22Rv1 (cell line): ENCODE measurements around the gene CHI3L2.
"Not testable (repeated sequence)": the region's sequence is repeated elsewhere in the genome, so short reads cannot be mapped to it uniquely, and the experiment has no call there.

Experiments used
- H3K27ac ChIP-seq: fragments of 450-650 bp; 2 replicates; pipeline ENCODE4 v1.5.1; 2017
- CTCF ChIP-seq: fragments of 450-650 bp; IDR thresholded peaks from 2 replicates; pipeline ENCODE4 v1.5.1; 2017; ENCODE audit warnings: mild to moderate bottlenecking
- ZFX ChIP-seq: fragments of 450-650 bp; IDR thresholded peaks from 2 replicates; pipeline ENCODE4 v1.6.1; 2017; ENCODE audit warnings: antibody characterized with exemption, borderline replicate concordance

Gene CHI3L2

DNA sequence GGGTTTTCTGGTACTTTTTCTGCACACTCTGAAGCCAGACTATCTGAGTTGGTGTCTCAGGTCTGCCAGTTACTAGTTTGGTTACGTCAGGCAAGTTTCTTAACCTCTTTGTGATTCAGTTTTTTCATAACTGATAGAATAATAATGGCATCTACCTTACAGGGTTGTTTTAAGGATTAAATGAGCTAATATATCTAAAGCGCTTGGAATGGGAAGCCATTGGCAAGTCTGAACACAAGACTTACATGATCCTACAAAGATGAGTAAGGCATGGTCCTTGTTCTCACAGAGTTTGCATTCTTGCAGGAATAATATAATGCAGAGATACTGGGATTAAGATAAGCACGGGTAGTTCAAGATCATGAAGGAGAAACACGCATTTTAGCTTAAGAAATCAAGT lies 17.9 kb upstream of the CHI3L2 start:
- no peak for TF ChIP-seq ZFX
- TF ChIP-seq CTCF = no peak
- no peak overlapping the region for H3K27ac ChIP-seq

DNA sequence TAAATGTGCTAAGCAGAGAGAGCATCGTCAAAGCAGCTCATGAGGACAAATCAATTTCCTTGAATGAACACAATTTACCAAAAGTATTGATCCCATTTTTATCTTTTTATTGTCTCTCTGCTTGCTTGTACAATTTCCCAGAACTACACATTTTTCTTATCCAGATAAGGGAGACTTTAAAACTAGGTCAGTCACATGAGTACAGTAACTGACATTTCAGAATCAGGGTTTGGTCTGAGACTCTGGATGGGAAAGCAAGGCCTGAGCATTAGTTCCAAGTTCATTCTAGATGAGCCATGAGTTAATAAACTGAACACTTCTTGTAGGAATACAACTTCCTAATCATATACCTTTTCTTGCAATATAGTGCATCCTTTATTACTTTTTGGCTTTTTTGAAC lies 15.6 kb upstream of the CHI3L2 start:
- TF ChIP-seq ZFX (no peak), CTCF (no peak)
- H3K27ac ChIP-seq = no peak overlapping the region

DNA sequence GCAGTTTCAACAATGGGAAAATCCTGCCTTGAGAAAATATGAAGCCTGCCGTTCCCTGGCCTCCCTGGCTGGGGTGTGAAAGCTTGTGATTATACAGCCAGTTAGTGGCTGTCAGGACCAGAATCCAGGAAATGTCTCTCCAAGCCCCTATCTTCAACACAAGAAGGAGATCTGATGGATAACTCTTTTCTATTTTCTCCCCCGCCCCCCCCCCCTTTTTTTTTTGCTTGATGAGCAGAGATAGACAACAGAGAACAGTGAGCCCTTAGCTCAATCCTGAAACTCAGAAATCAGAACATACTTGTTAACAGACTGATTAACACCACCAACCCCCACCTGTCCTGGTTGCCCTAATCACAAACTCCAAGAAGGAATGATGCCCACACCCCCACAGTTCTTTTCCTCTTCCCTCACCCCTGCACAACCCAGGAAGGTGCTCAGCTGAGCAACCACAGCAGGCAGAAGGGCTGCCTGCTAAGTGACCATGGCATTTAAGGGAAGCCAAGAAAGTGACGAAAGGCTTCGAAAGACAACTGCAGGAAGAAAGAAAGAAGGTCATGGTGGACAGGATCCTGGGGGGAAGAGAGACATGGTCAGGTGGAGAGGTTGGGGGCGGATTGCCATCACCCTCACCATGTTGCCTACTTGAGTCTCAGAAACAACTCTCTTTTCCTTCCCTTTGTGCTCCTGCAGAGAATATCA lies 14.7 kb upstream of the CHI3L2 start:
- no peak overlapping the region for H3K27ac ChIP-seq
- TF ChIP-seq ZFX (no peak), CTCF (no peak)

GRCh38 chr1:111213412-111213811 lies 14.1 kb upstream of the CHI3L2 start:
- H3K27ac ChIP-seq = no peak overlapping the region
- TF ChIP-seq CTCF (no peak), ZFX (no peak)

DNA sequence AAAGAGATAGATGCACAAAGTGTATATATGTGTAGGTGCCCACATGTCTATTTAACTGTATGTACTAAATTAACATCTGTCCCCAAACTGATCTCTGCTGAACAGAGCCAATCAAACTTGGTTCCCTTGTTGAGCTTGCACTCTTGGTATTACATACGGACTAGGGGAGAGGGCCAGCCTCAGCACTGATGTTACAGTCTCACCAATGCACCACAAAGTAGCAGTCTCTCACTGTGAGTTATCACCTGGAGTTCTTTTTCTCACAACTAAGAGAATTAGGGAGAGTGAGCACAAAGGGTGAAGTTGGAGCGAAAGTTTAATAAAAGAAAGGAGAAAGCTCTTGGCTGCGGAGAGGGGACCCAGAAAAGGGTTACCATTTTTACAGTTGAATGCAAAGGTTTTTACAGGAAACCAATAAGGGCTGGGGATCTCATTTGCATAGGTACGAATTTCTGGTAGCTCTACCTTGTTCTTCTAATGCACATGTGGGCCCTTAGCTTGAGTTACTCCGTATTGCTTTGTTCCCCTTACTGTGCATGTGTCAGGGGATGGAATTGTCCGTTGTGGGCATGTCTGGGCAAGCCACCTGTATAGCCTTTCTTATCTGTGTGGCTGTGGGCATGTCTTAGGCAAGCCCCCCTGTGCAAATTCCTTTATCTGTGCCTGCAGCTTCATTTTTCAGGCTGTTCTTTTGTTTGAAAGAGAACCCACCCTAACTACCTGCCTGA lies 13.3 kb upstream of the CHI3L2 start:
- no peak for TF ChIP-seq ZFX
- no peak overlapping the region for H3K27ac ChIP-seq

DNA sequence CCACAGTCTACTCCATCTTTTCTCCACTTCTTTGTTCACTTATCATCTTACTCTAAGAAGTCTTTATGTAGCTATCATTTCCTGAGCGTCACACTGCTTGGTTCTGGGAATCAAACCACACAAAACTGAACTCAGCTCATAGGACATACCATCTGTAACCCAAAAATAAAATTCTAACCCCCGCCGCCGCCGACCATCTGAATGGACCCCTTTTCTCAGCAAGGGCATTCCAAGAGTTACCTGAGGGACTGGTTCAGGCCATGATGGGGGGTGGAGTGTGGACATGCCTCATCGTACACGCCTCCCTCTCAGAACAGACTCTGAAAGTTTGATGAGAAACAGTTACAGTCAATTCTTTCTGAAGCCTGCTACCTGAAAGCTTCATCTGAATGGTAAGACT lies 12.6 kb upstream of the CHI3L2 start:
- no peak overlapping the region for H3K27ac ChIP-seq
- TF ChIP-seq CTCF (no peak), ZFX (no peak)

DNA sequence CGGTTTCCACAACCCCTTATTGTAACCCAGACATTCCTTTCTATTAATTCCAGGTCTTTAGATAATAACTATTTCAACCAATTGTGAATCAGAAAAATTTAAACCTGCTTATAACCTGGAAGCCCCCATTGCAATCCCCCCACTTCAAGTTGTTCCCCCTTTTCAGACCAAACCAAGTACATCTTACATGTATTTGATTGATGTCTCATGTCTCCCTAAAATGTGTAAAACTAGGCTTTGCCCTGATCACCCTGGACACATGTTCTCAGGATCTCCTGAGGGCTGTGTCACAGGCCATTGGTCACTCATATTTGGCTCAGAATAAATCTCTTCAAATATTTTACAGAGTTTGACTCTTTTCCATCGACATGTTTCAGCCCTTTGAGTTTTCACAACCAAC lies 12.2 kb upstream of the CHI3L2 start:
- H3K27ac ChIP-seq = not testable (repeated sequence)

- H3K27ac ChIP-seq = no peak overlapping the region
- TF ChIP-seq CTCF (no peak), ZFX (no peak)
Observed at GRCh38 chr1:111216751-111217150, 10.8 kb upstream of the CHI3L2 start.
